ENCODE measurements around the gene POTEF.
"Not testable (repeated sequence)": the region's sequence is repeated elsewhere in the genome, so short reads cannot be mapped to it uniquely, and the experiment has no call there.

- not testable (repeated sequence) for TF ChIP-seq EZH2 (IDR thresholded peaks at IDR 0.05; ENCODE audit: insufficient read depth, poor library complexity, severe bottlenecking); EZH2phosphoT487 (IDR thresholded peaks at IDR 0.05; ENCODE audit: insufficient read depth, low read depth)
These were observed 66.4 kb downstream of the POTEF start for GRCh38 chr2:130062645-130063044.

Data from GM23248 (cell line).